GM12873 (cell line): Measurements from ENCODE around the gene SEPTIN7.

ENCODE experiments used
- CTCF ChIP-seq: IDR thresholded peaks from 2 replicates; pipeline ENCODE4 v1.5.1; 2012; ENCODE audit warnings: low read depth, mild to moderate bottlenecking, moderate library complexity, low read length, control low read depth; ENCODE audit not compliant: insufficient read depth; ENCODE audit errors: missing control alignments

The SEPTIN7 gene

GRCh38 chr7:35792472-35792871, 8.4 kb upstream of the SEPTIN7 start:
- no peak for TF ChIP-seq CTCF

DNA sequence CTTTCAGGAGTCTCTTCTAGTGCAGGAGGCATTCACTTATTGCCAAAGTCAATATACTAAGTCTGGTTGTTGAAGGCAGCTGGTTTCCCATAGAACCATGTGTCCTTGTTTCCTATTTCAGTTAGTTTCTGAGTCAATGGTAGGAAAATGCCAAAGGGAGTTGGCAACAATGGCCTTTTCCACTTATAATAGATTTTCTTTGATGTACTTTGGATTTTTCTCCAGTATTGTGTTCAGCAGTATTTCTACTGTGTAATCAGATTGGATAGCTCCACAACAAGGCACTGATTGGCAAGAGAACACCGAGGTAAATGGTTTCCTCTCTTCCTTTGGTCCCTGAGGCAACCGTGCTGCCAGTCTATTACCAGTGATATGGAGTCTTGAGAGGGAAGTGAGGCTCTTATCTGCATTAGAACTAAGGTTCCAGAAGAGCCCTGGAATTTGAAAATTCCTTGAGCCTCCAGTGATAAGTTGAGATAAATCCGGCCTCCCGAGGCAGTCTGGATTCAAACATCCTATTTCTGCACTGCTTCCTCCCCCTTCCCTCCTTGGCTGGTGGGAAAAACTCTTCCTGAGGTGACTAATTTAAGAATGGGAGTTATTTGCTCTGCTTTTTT, 7.9 kb upstream of the SEPTIN7 start:
- TF ChIP-seq CTCF = no peak

DNA sequence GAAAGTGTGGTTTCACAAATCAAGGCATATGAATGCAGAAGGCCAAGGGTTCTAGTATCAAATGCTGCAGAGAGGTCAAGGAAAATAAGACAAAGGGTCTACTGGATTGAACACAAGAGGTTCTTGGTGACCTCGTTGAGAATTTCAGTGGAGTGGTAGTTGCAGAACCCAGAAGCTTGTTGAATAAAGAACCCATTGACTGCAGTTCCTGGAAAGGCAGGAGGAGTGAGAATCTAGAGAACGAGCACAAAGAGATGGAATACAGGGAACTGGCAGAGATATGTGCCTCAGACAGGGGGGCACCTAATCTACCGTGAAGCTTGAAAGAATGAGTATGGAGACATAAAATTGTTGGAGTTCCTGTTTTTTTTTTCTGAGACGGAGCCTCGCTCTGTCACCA, 3.5 kb upstream of the SEPTIN7 start:
- no peak for TF ChIP-seq CTCF

DNA sequence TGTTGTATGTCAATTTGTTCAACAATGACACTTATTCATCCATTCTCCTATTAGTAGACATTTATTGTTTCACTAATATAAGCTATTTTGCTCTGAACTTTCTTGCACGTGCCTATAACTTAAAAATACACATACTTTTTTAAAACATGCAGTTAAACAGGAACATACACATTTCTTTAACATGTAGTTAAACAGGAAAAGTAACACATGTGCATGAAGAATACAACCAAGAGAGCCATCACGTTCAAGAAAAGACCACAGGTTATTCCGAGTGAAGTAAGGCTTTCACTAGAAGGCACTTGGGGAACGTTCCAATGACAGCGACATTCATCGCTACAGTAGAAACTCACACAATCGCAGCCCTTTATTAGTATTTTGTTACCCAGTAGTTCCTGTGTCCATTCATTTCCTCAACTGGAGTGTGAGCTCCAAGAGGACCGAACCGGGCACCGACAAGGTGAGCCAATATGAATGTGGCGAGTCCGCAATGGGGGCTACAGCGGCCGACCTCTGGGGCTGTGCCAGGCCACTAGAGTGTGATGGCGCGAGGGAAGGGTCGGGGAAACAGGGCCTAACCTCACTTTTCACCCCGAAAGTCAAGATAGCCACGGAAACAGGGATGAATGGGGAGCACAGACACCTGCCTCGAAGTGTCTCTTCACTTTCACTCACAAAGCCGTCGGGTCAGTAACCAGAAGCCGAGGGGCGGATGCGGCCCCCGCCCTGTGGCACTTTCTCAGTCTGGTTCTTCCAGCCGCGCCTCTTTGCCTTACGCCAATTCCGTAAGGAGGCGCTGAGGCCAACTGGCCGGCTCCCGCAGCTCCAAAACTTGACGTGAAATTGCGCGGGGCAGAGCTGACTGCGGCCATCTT, 775 bp upstream of the SEPTIN7 start:
- no peak for TF ChIP-seq CTCF

DNA sequence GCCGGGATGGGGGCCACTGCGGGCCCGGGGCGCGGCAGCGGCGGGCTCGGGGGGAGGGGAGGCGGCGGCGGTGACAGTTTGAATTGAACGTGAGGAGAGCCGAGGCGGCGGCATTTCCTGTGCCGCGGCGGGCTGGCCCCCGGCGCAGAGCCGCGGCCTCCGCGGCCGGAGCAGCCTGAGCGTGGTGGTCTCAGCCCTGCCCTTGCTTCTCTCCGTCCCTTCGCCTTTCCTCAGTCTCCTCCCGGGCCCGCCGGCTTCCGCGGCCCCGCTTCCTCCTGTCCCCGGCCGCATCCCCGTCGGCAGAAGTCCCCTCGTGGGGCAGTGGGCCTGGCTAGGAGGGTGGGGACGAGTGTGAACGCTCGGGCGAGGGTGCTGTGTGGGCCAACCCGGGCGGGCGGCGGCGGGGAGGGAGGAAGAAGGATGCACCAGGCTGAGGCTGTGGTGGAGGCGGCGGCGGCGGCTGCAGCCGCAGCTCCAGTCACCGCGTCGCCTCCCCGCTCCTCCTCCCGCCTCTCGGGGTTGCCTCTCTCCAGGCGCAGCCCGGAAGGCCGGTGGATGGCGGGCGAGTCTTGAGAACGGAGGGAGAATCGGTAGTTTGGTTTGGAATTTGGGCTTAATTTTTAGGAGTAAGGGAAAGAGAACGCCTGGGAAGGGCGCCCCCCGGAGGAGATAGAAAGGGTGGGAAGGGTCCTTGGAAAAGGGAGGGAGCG, 690 bp downstream of the SEPTIN7 start:
- TF ChIP-seq CTCF = peak; percentile 46

DNA sequence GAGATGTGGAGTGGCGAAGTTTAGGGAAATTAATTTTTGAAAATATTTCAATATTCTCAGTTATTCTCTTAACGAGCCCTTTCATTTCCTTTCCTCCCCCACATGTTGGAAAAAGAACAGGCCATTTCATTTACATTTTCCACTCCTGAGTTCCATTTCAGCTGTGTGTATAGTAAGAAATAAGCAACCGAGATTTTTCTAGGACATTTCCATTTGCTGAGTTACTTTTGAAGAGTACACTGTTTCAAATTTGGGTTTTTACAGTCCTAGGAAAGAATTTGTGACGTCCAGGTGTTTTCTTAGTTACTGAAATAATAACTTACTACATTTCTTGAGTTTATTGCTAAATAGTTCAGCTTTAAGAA, 1.2 kb downstream of the SEPTIN7 start:
- no peak for TF ChIP-seq CTCF

DNA sequence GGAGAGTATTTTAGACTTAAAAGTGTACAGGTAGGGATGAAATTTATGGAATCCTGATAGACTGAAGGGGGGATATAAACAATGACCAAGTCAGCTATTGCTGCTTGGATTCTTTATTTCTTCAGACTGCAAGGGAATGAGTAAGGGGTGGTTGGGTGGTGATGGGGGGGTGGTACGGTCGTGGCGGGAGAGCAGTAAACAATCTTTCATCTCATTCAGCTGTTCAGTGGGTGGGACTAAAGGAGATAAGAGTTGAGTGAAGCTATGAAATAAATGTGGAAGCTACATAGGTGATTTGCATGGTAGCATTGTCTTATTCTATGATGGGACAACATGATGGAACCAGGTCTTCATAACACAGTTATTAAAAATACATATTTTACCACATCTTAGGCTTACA, 1.8 kb downstream of the SEPTIN7 start:
- TF ChIP-seq CTCF = no peak
